ENCODE data around the gene IFI27L1. TPM values are rescaled to one million over a fixed set of nuclear protein-coding genes. Genes with fewer than 3 reads are reported as not detected.

The IFI27L1 gene
- total RNA-seq, 2 experiments from 2014 or later, result 33.9 to 35.8 TPM

DNA sequence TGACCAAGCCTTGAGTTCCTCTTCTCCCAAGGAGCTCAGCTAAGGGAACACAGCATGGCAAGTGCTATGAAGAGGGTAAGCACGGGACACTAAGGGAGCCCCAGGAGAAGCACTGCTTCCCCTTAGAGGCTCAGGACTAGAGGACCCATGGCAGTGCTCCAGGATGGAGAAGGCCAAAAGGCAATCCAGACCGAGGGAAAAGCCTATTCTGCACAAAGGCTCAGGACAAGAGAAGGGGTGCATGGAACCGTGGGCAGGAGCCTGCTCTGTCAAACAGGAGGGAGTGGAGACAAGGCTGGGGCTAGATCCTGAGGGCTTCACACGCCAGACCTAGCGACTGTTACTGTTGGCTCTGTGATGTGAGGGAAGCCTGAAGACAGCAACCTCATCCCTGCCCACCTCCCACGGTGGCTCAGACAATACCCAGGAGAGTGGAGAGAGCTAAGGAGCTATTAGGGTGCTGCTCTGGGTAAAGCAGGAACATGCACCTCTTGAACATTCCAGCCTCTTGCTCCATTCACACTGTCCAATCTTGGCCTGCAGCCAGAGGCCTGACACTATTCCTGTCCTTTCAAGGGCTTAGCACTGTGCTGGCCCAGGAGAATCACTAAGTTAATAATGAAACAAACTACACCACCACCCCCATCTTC lies 30.8 kb upstream of the IFI27L1 start:
- no peak for DNase-seq
- Mint-ChIP-seq H3K36me3 (ENCODE audit: low read depth) (peaks cover 39% of the 10 kb centered on the region), H3K4me1 (ENCODE audit: low read depth) (peaks cover 2% of the 10 kb centered on the region), H3K27ac (peak overlapping the region; percentile 5), H3K27me3 (ENCODE audit: low read depth) (no peaks in the 10 kb centered on the region), H3K4me3 (no peak overlapping the region), H3K9me3 (no peaks in the 10 kb centered on the region)
- intact Hi-C loops (cut with micrococcal nuclease), result no loop called here
- CTCF ChIA-PET, result interaction anchor here (0.6 to 3.7 kb wide), 8 partner anchors 15 to 147 kb away, joined by 3 to 27 read pairs (median 4); no protein-coding TSS in a partner anchor

- intact Hi-C loops (cut with micrococcal nuclease), result no loop called here
- Mint-ChIP-seq H3K4me1 (ENCODE audit: low read depth) (peaks cover 2% of the 10 kb centered on the region), H3K36me3 (ENCODE audit: low read depth) (peaks cover 43% of the 10 kb centered on the region), H3K4me3 (no peak overlapping the region), H3K27me3 (ENCODE audit: low read depth) (no peaks in the 10 kb centered on the region), H3K9me3 (no peaks in the 10 kb centered on the region), H3K27ac (no peak overlapping the region)
- no peak for DNase-seq
- CTCF ChIA-PET, result interaction anchor here (0.7 to 3.7 kb wide), 6 partner anchors 15 to 142 kb away, joined by 3 to 27 read pairs (median 6); no protein-coding TSS in a partner anchor
Observed at GRCh38 chr14:94051115-94051514, 30.0 kb upstream of the IFI27L1 start.

DNA sequence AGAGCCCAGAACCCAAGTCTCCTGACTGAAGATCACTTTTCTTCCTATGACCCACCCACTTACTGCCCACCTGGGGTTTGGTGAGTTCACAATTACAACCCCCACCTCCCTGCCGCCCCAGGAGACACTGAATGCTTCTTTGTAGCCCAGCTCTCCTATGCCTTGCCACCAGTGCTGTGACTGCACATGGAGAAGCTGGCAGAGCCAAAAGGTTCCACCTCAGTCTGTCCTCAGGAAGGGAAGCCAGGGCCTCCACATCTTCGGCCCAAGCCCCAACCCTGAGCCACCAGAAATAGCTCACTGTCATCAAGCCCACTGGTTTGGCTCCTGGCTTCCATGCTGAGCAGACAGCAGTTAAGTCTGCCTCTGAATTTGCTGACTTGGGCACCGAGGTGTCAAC lies 29.3 kb upstream of the IFI27L1 start:
- no peak overlapping the region for H3K27ac Mint-ChIP-seq
- intact Hi-C loops (cut with micrococcal nuclease), result no loop called here
- CTCF ChIA-PET, result interaction anchor here (0.7 to 2.3 kb wide), 3 partner anchors 16 to 85 kb away, joined by 3 to 11 read pairs (median 11); no protein-coding TSS in a partner anchor
- no peaks in the 10 kb centered on the region for H3K27me3 Mint-ChIP-seq (ENCODE audit: low read depth)
- no peak for DNase-seq
- H3K36me3 Mint-ChIP-seq (ENCODE audit: low read depth), result peaks cover 49% of the 10 kb centered on the region
- peaks cover 6% of the 10 kb centered on the region for H3K4me1 Mint-ChIP-seq (ENCODE audit: low read depth)
- no peaks in the 10 kb centered on the region for H3K9me3 Mint-ChIP-seq
- no peak overlapping the region for H3K4me3 Mint-ChIP-seq

DNA sequence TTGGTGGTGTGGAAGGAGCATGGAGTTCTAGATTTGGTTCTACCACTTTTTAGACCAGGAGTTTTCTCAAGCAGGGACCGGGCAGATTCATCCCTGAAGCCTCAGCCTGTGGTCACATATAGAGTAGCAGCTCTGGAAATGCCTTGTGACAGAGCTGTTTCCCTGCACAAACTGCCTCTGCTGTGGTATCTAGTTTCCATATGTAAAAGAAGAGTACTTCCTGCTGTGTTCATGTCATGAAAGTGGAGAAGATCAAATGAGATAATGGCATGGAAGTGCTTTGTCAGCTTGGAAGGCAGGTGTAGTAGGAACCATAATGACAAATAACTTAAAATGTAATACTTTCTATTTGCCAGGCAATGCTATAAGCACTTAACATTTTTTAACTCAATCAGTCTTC lies 28.9 kb upstream of the IFI27L1 start:
- Mint-ChIP-seq H3K27ac (peak overlapping the region; percentile 70), H3K4me1 (ENCODE audit: low read depth) (peaks cover 11% of the 10 kb centered on the region), H3K27me3 (ENCODE audit: low read depth) (no peaks in the 10 kb centered on the region), H3K4me3 (no peak overlapping the region), H3K9me3 (no peaks in the 10 kb centered on the region), H3K36me3 (ENCODE audit: low read depth) (peaks cover 50% of the 10 kb centered on the region)
- intact Hi-C loops (cut with micrococcal nuclease), result no loop called here
- DNase-seq, result no peak
- CTCF ChIA-PET, result interaction anchor here (0.7 to 2.3 kb wide), 3 partner anchors 16 to 84 kb away, joined by 3 to 11 read pairs (median 11); no protein-coding TSS in a partner anchor

DNA sequence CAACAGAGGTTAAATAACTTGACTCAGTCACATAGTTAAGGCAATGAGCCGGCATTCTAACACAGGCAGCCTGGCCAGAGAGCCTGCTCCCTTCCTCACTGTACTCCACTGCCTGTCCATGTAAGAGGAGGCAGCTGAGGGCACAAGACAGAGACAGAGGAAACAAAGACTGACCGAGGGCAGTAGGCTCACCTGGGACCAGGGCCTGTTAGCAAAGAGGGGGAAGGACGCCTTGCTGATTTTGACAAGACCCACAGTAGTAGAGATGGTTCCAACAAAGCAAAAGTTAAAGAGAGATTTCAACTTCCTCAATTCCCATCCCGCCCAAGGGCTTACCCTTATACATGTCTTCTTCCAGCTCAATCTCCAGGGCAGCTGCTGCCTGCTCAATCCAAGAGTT lies 28.4 kb upstream of the IFI27L1 start:
- DNase-seq, result no peak
- Mint-ChIP-seq H3K4me1 (ENCODE audit: low read depth) (peaks cover 15% of the 10 kb centered on the region), H3K4me3 (no peak overlapping the region), H3K27me3 (ENCODE audit: low read depth) (no peaks in the 10 kb centered on the region), H3K36me3 (ENCODE audit: low read depth) (peaks cover 54% of the 10 kb centered on the region), H3K27ac (peak overlapping the region; percentile 70), H3K9me3 (no peaks in the 10 kb centered on the region)
- CTCF ChIA-PET, result interaction anchor here (2.2 to 2.3 kb wide), 2 partner anchors 17 to 84 kb away, joined by 11 read pairs; no protein-coding TSS in a partner anchor
- intact Hi-C loops (cut with micrococcal nuclease), result no loop called here

GRCh38 chr14:94054401-94054800 lies 26.7 kb upstream of the IFI27L1 start:
- Mint-ChIP-seq H3K36me3 (ENCODE audit: low read depth) (peaks cover 56% of the 10 kb centered on the region), H3K4me1 (ENCODE audit: low read depth) (peaks cover 31% of the 10 kb centered on the region), H3K4me3 (no peak overlapping the region), H3K27me3 (ENCODE audit: low read depth) (no peaks in the 10 kb centered on the region), H3K27ac (peak overlapping the region; percentile 59), H3K9me3 (no peaks in the 10 kb centered on the region)
- intact Hi-C loops (cut with micrococcal nuclease), result no loop called here
- no peak for DNase-seq
- CTCF ChIA-PET, result interaction anchor here (1.3 kb wide), 1 partner anchor 18 kb away, joined by 4 read pairs; no protein-coding TSS in a partner anchor

GRCh38 chr14:94054936-94055335 lies 26.2 kb upstream of the IFI27L1 start:
- no peak overlapping the region for H3K4me3 Mint-ChIP-seq
- H3K9me3 Mint-ChIP-seq, result no peaks in the 10 kb centered on the region
- H3K4me1 Mint-ChIP-seq (ENCODE audit: low read depth), result peaks cover 34% of the 10 kb centered on the region
- no peaks in the 10 kb centered on the region for H3K27me3 Mint-ChIP-seq (ENCODE audit: low read depth)
- peaks cover 54% of the 10 kb centered on the region for H3K36me3 Mint-ChIP-seq (ENCODE audit: low read depth)
- intact Hi-C loops (cut with micrococcal nuclease), result no loop called here
- CTCF ChIA-PET, result interaction anchor here (1.3 kb wide), 1 partner anchor 19 kb away, joined by 4 read pairs; no protein-coding TSS in a partner anchor
- DNase-seq, result no peak
- peak overlapping the region; percentile 59 for H3K27ac Mint-ChIP-seq

DNA sequence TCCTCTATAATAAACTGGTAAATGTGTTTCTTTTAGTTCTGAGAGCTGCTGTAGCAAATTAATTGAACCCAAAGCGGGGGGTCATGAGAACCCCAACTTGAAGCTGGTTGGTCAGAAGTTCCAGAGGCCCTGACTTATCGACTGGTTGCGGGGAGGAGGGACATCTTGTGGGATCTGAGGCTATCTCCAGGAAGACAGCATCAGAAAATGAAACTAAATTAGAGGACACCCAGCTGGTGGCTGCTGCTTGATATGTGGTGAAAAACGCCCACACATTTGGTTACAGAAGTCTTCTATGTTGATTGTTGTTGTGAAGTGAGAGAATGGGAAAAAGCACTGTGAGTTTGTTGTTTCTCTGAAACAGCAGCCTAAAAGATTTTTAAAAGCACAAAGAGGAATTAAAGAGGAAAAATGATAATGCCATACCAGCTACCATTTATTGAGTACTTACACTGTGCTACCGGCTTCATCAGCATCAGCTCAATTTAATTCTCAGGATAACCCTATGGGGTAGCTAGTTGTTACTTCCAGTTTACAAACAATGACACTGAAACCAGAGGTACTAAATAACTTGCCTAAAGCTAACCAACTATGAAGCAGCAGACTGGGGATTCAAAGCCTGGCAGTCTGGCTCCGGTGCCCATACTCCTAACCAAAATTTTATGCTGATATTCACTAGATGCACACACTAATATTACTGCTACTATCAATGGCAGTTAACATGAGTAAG lies 24.4 kb upstream of the IFI27L1 start:
- Mint-ChIP-seq H3K27ac (peak overlapping the region; percentile 83), H3K27me3 (ENCODE audit: low read depth) (no peaks in the 10 kb centered on the region), H3K9me3 (no peaks in the 10 kb centered on the region), H3K36me3 (ENCODE audit: low read depth) (peaks cover 51% of the 10 kb centered on the region), H3K4me1 (ENCODE audit: low read depth) (peaks cover 43% of the 10 kb centered on the region), H3K4me3 (no peak overlapping the region)
- intact Hi-C loops (cut with micrococcal nuclease), result loop anchor here (2.0 kb wide), 1 partner anchor 24 kb away; the partner anchor contains the start of genes DDX24 and IFI27L1
- DNase-seq, result peak; percentile 19
- CTCF ChIA-PET, result interaction anchor here (1.2 to 3.7 kb wide), 7 partner anchors 8 to 117 kb away, joined by 3 to 15 read pairs (median 7); no protein-coding TSS in a partner anchor

DNA sequence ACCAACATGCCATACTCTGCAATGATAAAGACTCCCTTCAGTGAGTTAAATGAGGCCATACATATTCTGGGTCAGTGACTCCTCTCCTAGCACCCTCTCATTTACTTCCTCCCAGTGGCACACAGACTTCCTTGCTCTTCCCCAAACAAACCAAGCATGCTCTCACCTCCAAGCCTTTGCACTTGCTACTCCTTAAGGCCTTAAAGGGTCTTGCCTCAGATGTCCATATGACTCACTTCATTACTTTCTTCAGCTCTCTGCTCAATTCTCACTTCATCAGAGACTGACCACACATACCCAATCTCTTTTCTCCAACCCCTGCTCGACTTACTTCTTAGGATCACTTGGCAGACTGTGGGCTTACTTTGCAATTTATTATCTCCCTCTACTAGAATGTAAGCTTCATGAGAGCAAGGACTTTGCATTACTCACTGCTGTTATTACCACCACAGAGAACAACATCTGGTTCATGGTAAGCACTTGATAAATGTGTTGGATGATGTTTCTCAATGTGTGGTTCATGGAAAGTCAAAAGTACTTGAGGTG lies 22.9 kb upstream of the IFI27L1 start:
- intact Hi-C loops (cut with micrococcal nuclease), result no loop called here
- Mint-ChIP-seq H3K9me3 (no peaks in the 10 kb centered on the region), H3K27ac (no peak overlapping the region), H3K36me3 (ENCODE audit: low read depth) (peaks cover 52% of the 10 kb centered on the region), H3K4me3 (no peak overlapping the region), H3K4me1 (ENCODE audit: low read depth) (peaks cover 46% of the 10 kb centered on the region), H3K27me3 (ENCODE audit: low read depth) (no peaks in the 10 kb centered on the region)
- no peak for DNase-seq
- CTCF ChIA-PET, result interaction anchor here (1.1 to 3.7 kb wide), 7 partner anchors 9 to 119 kb away, joined by 3 to 15 read pairs (median 7); no protein-coding TSS in a partner anchor

- Mint-ChIP-seq H3K9me3 (no peaks in the 10 kb centered on the region), H3K27ac (no peak overlapping the region), H3K4me1 (ENCODE audit: low read depth) (peaks cover 48% of the 10 kb centered on the region), H3K36me3 (ENCODE audit: low read depth) (peaks cover 52% of the 10 kb centered on the region), H3K27me3 (ENCODE audit: low read depth) (no peaks in the 10 kb centered on the region), H3K4me3 (no peak overlapping the region)
- no peak for DNase-seq
- intact Hi-C loops (cut with micrococcal nuclease), result no loop called here
- CTCF ChIA-PET, result interaction anchor here (1.1 to 3.7 kb wide), 2 partner anchors 23 to 78 kb away, joined by 6 to 15 read pairs; no protein-coding TSS in a partner anchor
Observed at GRCh38 chr14:94058674-94059138, 22.4 kb upstream of the IFI27L1 start.

GRCh38 chr14:94059998-94060397 lies 21.1 kb upstream of the IFI27L1 start:
- H3K27ac Mint-ChIP-seq, result peak overlapping the region; percentile 2
- intact Hi-C loops (cut with micrococcal nuclease), result no loop called here
- DNase-seq, result no peak
- no peaks in the 10 kb centered on the region for H3K9me3 Mint-ChIP-seq
- H3K36me3 Mint-ChIP-seq (ENCODE audit: low read depth), result peaks cover 48% of the 10 kb centered on the region
- no peaks in the 10 kb centered on the region for H3K27me3 Mint-ChIP-seq (ENCODE audit: low read depth)
- peaks cover 57% of the 10 kb centered on the region for H3K4me1 Mint-ChIP-seq (ENCODE audit: low read depth)
- H3K4me3 Mint-ChIP-seq, result no peak overlapping the region
- CTCF ChIA-PET, result no interaction called here

GRCh38 chr14:94062344-94062940 lies 18.7 kb upstream of the IFI27L1 start:
- H3K36me3 Mint-ChIP-seq (ENCODE audit: low read depth), result peaks cover 40% of the 10 kb centered on the region
- no peak overlapping the region for H3K27ac Mint-ChIP-seq

More at GRCh38 chr14:94062344-94062940, 18.7 kb upstream of the IFI27L1 start:
- Mint-ChIP-seq H3K4me1 (ENCODE audit: low read depth) (peaks cover 71% of the 10 kb centered on the region), H3K27me3 (ENCODE audit: low read depth) (no peaks in the 10 kb centered on the region), H3K4me3 (no peak overlapping the region), H3K9me3 (no peaks in the 10 kb centered on the region)
- CTCF ChIA-PET, result no interaction called here
- intact Hi-C loops (cut with micrococcal nuclease), result no loop called here
- DNase-seq, result no peak
